K562 (cell line): ENCODE results near the gene ZNF112.

Experiments
- CEBPB ChIP-seq: fragments of 450-650 bp; IDR thresholded peaks from 2 replicates; pipeline ENCODE4 v1.6.1; 2016; ENCODE audit warnings: missing genetic modification characterization, missing compliant biosample characterization
- CTCF ChIP-seq, 3 experiments: IDR thresholded peaks in 2 of 3; conservative IDR thresholded peaks in 1 of 3; 2 replicates each; pipeline ENCODE4 v1.5.1; 2011 to 2012; ENCODE audit warnings: low read length in 3 of 3, mild to moderate bottlenecking in 3 of 3, control low read depth in 2 of 3, improper control_type of control experiment in 1 of 3, inconsistent platforms in 1 of 3, low read depth in 1 of 3, mixed read lengths in 1 of 3, moderate library complexity in 1 of 3; ENCODE audit not compliant: insufficient read depth in 2 of 3
- ETV5 ChIP-seq: sonication (generic); formaldehyde crosslinking; IDR thresholded peaks from 2 replicates; pipeline ENCODE4 v1.4.0; 2020; ENCODE audit warnings: low read depth, mild to moderate bottlenecking, missing genetic modification reagents
- HDAC6 ChIP-seq: IDR thresholded peaks from 2 replicates; pipeline ENCODE4 v1.6.1; 2012; ENCODE audit warnings: low read depth, mild to moderate bottlenecking, control low read depth, inconsistent platforms, low read length, moderate library complexity
- MXI1 ChIP-seq: IDR thresholded peaks from 2 replicates; pipeline ENCODE4 v1.6.1; 2011; ENCODE audit warnings: low read depth, mild to moderate bottlenecking, improper control_type of control experiment, low read length
- NR1H2 ChIP-seq: sonication (generic); formaldehyde crosslinking; IDR thresholded peaks from 2 replicates; pipeline ENCODE4 v1.4.0; 2020; ENCODE audit warnings: mild to moderate bottlenecking, missing genetic modification reagents
- ZNF431 ChIP-seq: sonication (generic); formaldehyde crosslinking; IDR thresholded peaks from 2 replicates; pipeline ENCODE4 v1.8.0; 2022; ENCODE audit warnings: mild to moderate bottlenecking, missing genetic modification reagents
- ZNF644 ChIP-seq: fragments of 200-800 bp; sonication (Bioruptor generic); IDR thresholded peaks from 2 replicates; pipeline ENCODE4 v1.6.1; 2016; ENCODE audit warnings: low read depth, missing genetic modification characterization, missing compliant biosample characterization

- no peak for TF ChIP-seq ZNF644
- TF ChIP-seq HDAC6, result no peak
- TF ChIP-seq ZNF431 (CRISPR knock-in tag), result no peak
- no peak for TF ChIP-seq CEBPB (tag)
- TF ChIP-seq ETV5, result no peak
- no peak for TF ChIP-seq CTCF (IDR thresholded peaks at IDR 0.05 in 2 of 3, conservative IDR thresholded peaks at IDR 0.05 in 1 of 3; ENCODE audit: insufficient read depth in 2 of 3, low read depth in 1 of 3, low read length in 3 of 3)
- no peak for TF ChIP-seq NR1H2 (CRISPR knock-in tag)
- no peak for TF ChIP-seq MXI1
Observed at GRCh38 chr19:44303976-44304568, 52.4 kb downstream of the ZNF112 start.
